Nephron (organoid): ENCODE measurements around the gene NTSR1.
A peak's percentile ranks its signal among the peaks of the same experiment; 100 is the strongest.

Experiments
- H3K27ac Mint-ChIP-seq, 3 experiments: 2 replicates each; pipeline ENCODE4 v1.8.0; 2020; ENCODE audit warnings: mixed read lengths in 3 of 3, mild to moderate bottlenecking in 2 of 3, moderate library complexity in 1 of 3
- H3K27me3 Mint-ChIP-seq: 2 replicates; pipeline ENCODE4 v1.8.0; 2021; ENCODE audit warnings: low read depth, mild to moderate bottlenecking, moderate library complexity, mixed read lengths
- H3K36me3 Mint-ChIP-seq: 2 replicates; pipeline ENCODE4 v1.8.0; 2020; ENCODE audit warnings: low read depth, mixed read lengths
- H3K4me1 Mint-ChIP-seq: 2 replicates; pipeline ENCODE4 v1.8.0; 2020; ENCODE audit warnings: mixed read lengths
- H3K4me3 Mint-ChIP-seq, 3 experiments: 2 replicates each; pipeline ENCODE4 v1.8.0; 2020; ENCODE audit warnings: mild to moderate bottlenecking in 3 of 3, mixed read lengths in 3 of 3, moderate library complexity in 2 of 3
- H3K9me3 Mint-ChIP-seq: 2 replicates; pipeline ENCODE4 v1.8.0; 2020; ENCODE audit warnings: mixed read lengths
- TF ChIP-seq, protein P1 (sequence below), 3 experiments: fragments of 200-600 bp; sonication (generic); IDR thresholded peaks; one replicate each; pipeline ENCODE4 v1.5.0; 2021; ENCODE audit warnings: antibody characterized with exemption in 3 of 3; ENCODE audit not compliant: unreplicated experiment in 3 of 3

Gene NTSR1

DNA sequence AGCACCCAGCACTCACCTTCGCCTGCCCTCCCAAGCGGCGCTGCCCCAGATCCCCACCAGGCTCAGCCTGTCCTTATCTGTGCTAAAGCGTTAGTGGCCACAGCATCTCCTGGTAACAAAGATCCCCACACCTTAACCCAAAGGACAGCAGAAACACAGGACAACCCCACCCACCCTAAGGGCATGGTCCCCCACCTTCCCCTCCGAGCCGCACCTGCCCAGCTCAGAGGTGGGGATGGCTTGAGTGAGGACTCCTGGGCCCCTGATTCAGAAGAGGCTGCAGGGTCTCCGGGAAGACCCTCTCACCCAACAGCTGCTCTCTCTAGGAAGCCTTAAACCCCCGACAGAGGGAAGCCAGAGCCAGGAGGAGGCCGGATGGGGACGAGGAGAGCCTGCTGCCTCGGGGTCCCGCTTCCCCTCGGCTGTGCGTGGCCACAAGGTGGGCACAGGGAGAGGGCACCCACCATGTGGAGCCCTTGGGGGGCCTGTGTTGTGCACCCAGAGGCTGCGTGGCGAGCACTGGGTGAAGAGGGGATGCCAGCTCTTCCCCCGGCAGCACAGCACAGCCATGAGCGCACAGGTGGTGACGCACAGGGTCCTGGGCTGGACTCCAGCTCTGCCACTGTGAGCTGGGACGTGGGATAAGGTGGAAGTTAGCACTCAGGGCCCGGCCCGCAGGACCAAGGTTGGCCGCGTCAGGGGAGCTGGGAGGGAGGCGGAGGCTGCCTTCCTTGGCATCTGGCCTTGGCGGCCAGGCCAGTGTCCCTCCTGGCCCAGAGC lies 55.7 kb downstream of the NTSR1 start:
- H3K27ac Mint-ChIP-seq = no peak overlapping the region
- H3K9me3 Mint-ChIP-seq = no peaks in the 10 kb centered on the region
- no peaks in the 10 kb centered on the region for H3K36me3 Mint-ChIP-seq
- peaks cover 28% of the 10 kb centered on the region for H3K4me1 Mint-ChIP-seq
- TF ChIP-seq, protein P1, sequence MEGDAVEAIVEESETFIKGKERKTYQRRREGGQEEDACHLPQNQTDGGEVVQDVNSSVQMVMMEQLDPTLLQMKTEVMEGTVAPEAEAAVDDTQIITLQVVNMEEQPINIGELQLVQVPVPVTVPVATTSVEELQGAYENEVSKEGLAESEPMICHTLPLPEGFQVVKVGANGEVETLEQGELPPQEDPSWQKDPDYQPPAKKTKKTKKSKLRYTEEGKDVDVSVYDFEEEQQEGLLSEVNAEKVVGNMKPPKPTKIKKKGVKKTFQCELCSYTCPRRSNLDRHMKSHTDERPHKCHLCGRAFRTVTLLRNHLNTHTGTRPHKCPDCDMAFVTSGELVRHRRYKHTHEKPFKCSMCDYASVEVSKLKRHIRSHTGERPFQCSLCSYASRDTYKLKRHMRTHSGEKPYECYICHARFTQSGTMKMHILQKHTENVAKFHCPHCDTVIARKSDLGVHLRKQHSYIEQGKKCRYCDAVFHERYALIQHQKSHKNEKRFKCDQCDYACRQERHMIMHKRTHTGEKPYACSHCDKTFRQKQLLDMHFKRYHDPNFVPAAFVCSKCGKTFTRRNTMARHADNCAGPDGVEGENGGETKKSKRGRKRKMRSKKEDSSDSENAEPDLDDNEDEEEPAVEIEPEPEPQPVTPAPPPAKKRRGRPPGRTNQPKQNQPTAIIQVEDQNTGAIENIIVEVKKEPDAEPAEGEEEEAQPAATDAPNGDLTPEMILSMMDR (IDR thresholded peaks at IDR 0.05; ENCODE audit: unreplicated experiment in 3 of 3) = no peak
- H3K4me3 Mint-ChIP-seq = no peak overlapping the region
- H3K27me3 Mint-ChIP-seq = peaks cover 21% of the 10 kb centered on the region

DNA sequence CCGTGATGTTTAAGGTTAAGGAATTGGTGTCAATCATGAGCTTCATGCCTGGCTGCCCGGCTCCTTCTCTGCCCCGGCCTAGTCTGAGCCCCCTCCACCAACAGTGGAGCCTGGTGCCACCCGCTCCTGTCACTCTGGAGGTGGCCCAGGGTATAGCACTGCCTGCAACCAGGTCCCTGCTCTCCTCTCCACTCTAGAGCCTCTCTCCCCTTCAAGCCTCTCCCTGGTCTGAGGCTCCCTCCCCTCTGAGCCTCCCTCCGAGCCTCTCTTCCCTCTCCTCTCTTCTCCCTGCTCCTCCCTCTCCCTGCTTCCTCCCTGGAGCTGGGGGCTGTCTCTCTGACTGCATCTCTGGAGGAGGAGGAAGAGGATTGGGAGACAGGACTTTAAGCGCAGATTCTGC lies 56.4 kb downstream of the NTSR1 start:
- no peak overlapping the region for H3K4me3 Mint-ChIP-seq
- TF ChIP-seq, protein P1 (IDR thresholded peaks at IDR 0.05; ENCODE audit: unreplicated experiment in 3 of 3) = no peak
- H3K27ac Mint-ChIP-seq = peak overlapping the region in 1 of 3 experiments; percentile 8
- H3K36me3 Mint-ChIP-seq = no peaks in the 10 kb centered on the region
- peaks cover 28% of the 10 kb centered on the region for H3K4me1 Mint-ChIP-seq
- H3K27me3 Mint-ChIP-seq = peaks cover 19% of the 10 kb centered on the region
- no peaks in the 10 kb centered on the region for H3K9me3 Mint-ChIP-seq

DNA sequence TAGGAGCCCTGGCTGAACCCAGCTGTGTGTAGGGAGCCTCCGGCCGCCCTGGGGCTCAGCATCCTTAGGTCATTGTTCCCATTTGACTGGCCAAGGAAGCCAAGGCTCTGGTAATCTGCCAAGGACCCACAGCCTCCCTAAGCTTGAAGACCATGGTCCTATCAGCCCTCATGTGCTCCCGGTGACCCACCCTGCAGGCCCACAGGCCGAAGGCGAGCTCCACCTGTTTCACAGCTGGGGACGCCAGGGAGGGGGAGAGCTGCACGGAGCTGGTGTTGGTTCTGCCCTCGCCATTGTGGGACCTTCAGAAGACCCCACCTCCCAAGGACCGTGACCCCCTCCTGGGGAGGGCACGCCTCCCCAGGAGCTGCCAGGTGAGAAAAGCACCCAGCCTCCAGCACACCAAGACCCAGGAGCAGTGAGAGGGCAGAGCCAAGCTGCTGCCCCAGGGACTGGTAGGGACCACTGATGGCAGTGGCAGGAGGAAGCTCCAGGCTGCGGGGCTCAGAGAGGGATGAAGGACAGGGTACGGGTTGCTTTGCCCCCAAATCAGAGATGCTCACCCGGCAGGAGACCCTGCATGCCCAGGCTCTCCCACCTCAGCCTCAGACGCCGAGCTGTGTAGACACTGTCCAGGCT lies 56.9 kb downstream of the NTSR1 start:
- TF ChIP-seq, protein P1 (IDR thresholded peaks at IDR 0.05; ENCODE audit: unreplicated experiment in 3 of 3) = no peak
- Mint-ChIP-seq H3K4me1 (peaks cover 28% of the 10 kb centered on the region), H3K36me3 (no peaks in the 10 kb centered on the region), H3K27me3 (peaks cover 18% of the 10 kb centered on the region), H3K9me3 (no peaks in the 10 kb centered on the region), H3K4me3 (no peak overlapping the region), H3K27ac (no peak overlapping the region)

DNA sequence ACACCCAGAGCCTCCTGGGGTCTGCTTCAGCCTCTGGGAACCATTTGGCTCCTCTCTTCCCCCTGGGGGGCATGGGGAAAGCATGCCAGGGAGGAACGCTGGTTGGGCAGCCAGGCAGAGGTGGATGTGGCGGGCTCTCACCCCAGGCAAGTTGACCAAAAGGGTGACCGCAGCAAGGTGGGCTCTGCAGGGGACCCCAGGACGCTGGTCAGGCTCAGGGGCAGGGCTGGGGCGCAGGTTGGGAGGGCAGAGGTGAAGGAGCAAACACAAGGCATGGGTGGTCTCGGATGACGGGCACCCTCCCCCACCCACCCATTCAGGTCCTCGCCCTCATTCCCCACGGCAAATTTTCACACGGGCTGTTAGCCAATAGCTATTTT lies 57.4 kb downstream of the NTSR1 start:
- H3K27me3 Mint-ChIP-seq = peaks cover 18% of the 10 kb centered on the region
- peaks cover 28% of the 10 kb centered on the region for H3K4me1 Mint-ChIP-seq
- no peaks in the 10 kb centered on the region for H3K36me3 Mint-ChIP-seq
- peak overlapping the region in 2 of 3 experiments; percentile 76 to 82 for H3K27ac Mint-ChIP-seq
- H3K9me3 Mint-ChIP-seq = no peaks in the 10 kb centered on the region
- TF ChIP-seq, protein P1 (IDR thresholded peaks at IDR 0.05; ENCODE audit: unreplicated experiment in 3 of 3) = no peak
- H3K4me3 Mint-ChIP-seq = no peak overlapping the region

DNA sequence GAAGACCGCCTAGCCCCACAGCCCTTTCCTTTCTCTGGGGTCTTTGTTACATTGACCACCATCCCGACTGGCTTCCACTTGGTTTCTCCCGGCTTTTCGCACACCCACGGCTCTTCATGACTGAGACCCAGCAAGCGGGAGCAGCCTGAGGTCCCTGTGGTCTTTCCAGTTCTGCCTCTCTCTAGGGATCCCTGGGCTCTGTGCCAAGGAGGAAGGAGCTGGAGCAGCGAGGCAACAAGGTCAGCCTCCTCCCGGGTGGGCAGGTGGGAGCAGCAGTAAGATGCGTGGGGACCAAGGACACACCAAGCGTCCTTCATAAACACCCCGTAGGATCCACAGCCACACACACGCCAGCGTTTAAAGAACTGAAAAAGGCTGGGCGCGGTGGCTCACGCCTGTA lies 58.1 kb downstream of the NTSR1 start:
- H3K9me3 Mint-ChIP-seq = no peaks in the 10 kb centered on the region
- no peak overlapping the region for H3K4me3 Mint-ChIP-seq
- TF ChIP-seq, protein P1 (IDR thresholded peaks at IDR 0.05; ENCODE audit: unreplicated experiment in 3 of 3) = no peak
- H3K27me3 Mint-ChIP-seq = peaks cover 18% of the 10 kb centered on the region
- H3K36me3 Mint-ChIP-seq = no peaks in the 10 kb centered on the region
- peak overlapping the region; percentile 58 to 82 (median 76) for H3K27ac Mint-ChIP-seq
- H3K4me1 Mint-ChIP-seq = peaks cover 28% of the 10 kb centered on the region

DNA sequence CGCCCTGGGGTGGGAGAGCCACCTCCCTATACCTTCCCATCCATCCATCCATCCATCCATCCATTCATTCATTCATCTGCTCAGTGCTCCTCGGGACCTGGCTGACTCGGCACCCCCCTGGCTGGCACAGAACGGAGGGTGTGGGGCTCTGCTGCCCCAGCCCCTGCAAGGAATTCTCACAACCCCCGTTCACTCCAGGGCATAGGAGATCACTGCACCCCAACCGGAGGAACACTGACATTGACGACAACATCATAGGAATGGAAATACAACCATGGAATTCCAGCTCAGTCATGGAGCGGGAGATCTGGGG lies 59.6 kb downstream of the NTSR1 start:
- TF ChIP-seq, protein P1 (IDR thresholded peaks at IDR 0.05; ENCODE audit: unreplicated experiment in 3 of 3) = no peak
- Mint-ChIP-seq H3K4me1 (peaks cover 34% of the 10 kb centered on the region), H3K27me3 (peaks cover 21% of the 10 kb centered on the region), H3K9me3 (no peaks in the 10 kb centered on the region), H3K27ac (peak overlapping the region; percentile 59 to 82 (median 67)), H3K4me3 (no peak overlapping the region), H3K36me3 (no peaks in the 10 kb centered on the region)
